ENCODE results near the gene MCL1.
"Not testable (repeated sequence)": the region's sequence is repeated elsewhere in the genome, so short reads cannot be mapped to it uniquely, and the experiment has no call there.

Gene MCL1

DNA sequence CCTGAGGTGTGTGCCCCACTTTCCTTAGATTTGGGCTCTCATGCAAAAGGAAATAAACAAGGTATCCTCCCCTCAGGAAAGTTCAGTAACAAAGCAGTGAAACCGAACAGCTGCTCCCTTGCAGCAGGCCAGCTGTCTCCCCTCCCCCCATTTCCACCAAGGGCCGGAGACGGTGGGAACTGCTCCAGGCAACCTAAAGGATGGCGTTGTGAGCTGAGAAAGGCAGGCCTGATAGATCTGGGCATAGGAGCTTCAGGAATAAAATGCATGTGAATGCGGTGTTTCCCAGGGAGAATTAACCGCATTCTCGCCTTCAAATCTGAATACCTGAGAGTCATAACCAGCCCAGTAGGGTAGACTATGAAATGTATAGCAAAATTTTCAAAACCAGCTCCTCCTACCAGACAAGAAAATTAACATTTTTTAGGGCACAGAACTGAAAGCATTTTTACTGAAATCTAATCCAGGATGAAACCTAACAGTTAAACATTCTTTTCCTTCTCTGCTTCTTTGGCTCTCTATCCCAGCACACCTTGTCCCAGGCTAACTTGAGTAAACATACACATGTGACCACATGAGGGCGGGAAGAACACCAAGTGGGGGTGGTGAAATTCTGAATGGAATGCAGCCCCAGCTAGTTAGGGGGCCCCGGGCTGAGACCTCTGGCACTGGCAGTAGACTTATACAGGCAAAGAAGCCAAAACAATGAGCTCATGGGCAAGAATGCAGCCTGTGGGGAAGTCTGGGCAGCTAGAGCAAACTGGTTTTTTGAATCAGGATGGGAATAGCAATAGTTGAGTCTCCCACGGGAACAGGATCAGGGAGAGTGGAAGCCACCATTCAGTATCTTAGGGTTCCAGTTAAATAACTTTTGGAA is 11.5 kb downstream of the MCL1 start:
- DNase-seq = peak; percentile 94

DNA sequence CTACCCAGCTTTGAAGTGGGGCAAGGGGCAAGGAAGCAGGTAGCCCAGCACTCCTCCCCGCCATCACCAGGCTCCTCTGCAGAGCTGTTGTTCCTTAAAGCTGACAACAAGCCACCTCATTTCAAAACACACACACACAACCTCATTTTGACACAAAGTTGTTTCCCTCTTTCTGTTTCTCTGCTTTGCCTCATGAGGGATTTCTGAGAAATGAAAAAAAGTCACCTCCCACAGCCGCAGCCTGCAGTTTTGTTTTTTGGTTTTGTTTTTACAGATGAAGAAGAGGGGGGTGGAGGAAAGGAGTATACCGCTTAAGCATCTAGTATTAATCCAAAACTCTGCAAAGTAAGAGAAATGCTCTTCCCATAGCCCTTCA is 12.1 kb downstream of the MCL1 start:
- no peak for DNase-seq

DNA sequence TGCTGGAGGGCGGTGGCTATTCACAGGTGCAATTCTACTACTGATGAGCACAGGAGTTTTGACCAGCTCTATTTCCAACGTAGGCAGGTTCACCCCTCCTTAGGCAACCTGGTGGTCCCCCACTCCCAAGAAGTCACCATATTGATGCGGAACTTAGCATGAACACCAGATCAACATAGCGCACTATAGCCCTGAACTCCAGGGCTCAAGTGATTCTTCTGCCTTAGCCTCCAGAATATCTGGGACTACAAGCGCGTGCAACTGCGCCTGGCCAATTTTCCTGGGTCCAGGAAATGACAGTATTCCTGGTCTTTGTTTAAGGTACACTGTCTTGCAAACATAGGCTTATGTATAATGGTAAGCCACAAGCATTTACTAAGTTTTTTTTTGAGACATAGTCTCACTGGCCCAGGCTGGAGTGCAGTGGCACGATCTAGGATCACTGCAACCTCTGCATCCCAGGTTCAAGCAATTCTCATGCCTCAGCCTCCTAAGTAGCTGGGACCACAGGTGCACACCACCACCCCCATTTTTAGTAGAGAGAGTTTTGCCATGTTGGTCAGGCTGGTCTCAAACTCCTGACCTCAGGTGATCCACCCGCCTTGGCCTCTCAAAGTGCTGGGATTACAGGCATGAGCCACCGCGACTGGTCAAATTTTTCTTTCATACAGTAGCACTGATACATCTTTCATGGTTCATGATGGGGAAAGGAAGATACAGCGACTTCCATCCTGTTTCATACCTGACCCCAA is 12.6 kb downstream of the MCL1 start:
- DNase-seq = no peak

DNA sequence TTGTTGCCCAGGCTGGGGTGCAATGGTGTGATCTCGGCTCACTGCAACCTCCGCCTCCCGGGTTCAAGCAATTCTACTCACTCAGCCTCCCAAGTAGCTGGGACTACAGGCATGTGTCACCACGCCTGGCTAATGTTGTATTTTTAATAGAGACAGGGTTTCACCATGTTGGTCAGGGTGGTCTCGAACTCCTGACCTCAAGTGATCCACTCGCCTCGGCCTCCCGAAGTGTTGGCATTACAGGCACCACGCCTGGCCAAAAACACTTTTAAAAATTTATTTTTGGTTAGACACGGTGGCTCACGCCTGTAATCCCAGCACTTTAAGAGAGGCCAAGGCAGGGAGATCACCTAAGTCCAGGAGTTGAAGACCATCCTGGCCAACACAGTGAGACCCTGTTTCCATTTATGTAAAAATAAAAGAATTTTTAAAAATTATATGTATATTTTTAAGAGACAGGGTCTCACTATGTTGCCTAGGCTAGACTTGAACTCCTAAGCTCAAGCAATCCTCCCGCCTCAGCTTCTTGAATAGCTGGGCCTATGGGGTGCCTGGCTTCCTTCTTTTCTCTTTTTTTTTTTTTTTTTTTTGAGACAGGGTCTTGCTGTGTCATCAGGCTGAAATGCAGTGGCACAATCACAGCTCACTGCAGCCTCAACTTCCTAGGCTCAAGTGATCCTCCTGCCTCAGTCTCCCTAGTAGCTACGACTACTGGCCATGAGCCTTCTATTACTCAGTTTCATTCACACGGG is 14.0 kb downstream of the MCL1 start:
- not testable (repeated sequence) for DNase-seq

DNA sequence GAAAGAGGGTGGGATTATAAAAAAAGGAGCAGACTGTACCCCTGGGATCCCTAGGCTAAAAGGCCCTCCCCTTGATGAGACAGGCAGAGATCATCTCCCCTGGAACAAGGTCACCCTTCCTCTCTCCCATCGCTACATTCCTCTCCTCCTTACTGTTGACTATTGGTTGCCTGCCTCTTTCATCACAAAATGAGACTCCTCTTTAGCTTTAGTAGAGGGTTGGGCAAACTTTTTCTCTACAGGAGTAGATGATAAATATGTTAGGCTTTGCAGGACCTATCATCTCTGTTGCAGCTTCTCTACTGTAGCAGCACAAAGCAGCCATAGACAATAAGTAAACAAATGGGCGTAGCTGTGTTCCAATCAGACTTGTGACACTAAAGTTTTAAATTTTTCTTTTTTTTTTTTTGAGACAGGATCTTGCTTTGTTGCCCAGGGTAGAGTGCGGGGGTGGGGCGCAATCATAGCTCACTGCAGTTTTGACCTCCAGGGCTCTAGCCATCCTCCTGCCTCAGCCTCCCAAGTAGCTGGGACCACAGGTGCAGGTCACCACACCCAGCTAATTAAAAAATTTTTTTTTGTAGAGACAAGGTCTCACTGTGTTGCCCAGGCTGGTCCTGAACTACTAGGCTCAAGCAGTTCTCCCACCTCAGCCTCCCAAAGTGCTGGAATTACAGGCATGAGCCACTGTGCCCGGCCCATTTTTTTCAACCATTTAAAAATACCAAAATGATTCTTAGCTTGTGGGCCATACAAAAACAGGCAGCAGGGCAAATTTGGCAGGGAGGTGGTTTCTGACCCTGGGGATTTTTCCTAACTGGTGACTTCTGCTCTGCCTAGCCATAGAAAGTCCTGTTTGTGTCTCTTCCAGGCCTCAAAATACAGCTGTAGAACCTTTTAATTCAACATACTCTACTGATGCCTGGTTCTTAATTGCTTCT is 15.1 kb downstream of the MCL1 start:
- DNase-seq = no peak

DNA sequence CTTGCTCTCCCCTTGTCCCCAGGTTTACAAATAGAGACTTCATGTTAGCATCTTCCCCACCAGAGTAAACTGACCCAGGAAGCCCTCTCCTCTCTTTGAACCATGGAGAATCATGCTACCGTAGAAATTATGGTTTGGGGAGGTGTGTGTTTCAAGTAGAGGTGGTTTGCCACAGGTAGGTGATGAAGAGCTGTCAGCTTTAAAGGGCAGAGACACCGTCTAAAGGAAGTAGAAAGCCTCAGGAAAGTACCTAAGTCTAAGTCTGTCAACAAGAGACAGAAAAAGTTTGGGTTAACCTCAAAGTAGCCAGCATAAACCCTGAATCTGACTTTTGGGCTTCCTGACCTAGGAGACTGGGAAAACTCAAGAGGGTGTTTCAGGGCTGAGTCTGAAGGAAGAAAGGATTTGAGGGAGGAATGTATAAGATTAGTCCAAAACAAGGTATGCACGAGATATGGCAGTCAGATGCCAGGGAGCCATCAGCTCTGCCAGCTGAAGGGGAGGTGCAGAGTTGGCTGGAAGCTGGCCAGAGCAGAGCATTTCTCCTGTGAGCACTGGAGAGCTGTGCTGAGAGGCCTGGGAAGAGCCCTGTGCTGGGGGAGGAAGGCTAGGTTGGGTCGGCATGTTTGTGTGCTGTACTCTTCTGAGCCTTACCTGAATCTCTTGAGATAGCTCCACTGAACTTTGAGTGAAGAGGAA is 15.9 kb downstream of the MCL1 start:
- no peak for DNase-seq

DNA sequence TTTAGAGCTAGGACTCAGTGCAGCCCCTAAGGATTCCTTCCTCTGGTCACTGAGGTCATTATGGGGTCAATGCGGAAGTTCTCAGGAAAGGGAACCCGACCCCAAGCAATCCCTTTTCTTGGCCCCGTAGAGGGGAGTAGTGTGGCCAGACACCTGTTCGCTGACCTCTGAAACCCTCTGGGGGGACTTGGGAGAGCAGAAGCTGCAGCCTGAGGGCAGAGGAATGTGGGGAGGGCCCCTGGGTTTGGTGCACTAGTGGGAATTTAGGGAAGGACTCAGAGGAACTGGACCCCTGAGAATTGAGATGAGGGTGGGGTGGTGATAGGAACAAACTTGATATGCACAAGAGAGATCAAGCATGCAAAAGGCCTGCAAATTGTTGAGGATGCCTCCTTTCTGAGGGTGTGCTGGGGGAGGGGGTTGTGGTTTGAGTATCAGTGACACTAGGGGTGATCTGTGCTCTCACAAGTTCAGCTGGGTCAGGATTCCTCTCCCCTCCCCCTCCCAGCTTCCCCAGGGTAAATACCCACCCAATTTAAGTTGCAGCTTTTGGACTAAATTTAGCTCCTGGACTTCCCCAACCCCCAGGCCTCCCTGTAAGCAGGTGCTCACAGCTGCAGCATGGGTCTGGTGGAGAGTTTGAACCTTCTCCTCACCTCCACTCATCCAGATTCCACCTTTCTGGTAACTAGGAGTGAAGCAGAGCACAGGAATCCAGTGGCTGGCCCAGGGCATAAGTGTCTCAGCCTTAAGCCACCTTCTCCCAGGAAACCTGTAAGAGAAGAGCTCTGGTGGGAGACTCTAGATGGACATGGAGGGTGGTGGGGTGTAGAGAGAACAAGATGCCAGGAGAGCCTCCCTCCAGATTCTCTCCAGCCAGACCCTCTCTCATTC is 16.7 kb downstream of the MCL1 start:
- no peak for DNase-seq

DNA sequence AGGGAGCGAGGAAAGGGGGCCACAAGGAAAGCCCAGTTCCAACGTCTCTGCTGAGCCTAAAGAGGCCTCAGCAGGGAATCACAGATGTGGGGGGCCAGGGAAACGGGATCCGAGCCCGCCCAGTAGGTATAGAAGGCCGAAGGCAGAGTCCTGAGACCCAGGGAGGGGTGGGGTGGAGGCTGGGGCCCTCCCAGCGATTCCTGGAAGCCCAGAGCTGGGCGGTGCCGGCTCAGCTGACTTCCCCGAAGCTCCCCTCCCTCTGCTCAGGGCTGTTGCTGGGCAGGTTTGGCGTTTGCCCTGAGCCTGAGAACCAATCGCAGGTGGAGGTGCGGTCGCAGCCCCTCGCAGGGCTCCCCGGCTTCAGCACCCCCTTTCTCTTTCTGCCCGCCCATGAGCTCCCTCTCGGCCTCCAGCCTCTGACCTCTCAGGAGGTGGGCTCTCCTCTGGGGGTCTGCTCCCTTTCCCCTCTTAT is 17.4 kb downstream of the MCL1 start:
- DNase-seq = peak; percentile 93

DNA sequence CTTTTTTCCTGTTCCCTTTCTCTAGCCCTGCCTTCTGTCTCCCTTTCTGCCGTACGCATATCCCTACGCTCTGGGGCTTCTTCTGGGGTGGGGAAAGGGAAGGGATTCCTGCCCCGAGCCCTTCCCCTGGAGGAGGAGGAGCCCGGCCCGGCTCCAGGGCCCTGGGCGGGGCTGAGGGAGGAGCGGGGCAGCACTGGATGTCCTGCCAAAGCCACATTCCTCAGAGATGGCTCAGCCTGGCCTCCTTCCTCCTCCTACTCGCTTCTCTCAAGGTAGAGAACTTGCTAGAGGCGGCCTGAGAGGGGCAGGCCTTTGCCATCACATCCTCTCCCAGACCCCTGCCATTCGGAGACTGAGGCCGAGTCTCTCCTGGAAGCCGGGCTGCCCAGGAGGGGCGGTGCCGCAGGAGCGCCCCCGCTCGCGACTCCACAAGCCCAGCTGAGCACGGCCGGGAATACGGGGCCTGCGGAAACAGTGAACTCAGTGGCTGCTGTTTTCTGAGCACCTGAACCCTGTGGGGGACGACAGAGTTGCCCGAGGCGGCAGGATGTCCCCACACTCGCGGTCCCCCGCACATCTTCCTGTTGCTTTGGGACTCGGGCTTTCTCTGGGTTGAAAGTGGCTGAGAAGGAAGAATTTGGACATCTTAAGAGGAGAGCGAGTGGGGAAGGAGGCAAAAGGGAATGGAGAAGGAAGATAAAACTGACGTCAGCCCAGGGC is 18.0 kb downstream of the MCL1 start:
- peak; percentile 99 for DNase-seq

DNA sequence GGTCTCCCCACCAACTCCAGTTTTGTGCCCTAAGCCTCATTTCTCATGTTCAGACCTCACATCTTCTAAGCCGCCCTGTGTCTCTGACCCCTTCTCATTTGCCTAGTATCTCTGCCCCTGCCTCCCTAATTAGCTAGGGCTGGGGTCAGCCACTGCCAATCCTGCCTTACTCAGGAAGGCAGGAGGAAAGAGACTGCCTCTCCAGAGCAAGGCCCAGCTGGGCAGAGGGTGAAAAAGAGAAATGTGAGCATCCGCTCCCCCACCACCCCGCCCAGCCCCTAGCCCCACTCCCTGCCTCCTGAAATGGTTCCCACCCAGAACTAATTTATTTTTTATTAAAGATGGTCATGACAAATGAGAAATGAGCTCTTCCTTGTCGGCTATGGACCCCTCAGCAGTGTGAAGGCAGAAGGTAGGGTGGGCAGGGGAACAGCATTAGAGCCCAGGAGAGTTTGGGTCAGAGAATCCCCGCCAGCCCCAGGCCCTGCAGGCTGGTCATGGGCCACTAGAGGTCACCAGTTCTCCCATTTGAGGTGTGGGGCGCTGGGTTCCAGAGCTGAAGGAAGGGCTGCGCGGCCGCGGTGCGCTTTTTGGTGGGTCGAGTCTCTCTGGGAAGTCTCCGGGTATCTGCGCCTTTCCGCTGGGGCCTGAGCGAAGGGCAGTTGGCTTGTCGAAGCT is 18.7 kb downstream of the MCL1 start:
- DNase-seq = no peak

DNA sequence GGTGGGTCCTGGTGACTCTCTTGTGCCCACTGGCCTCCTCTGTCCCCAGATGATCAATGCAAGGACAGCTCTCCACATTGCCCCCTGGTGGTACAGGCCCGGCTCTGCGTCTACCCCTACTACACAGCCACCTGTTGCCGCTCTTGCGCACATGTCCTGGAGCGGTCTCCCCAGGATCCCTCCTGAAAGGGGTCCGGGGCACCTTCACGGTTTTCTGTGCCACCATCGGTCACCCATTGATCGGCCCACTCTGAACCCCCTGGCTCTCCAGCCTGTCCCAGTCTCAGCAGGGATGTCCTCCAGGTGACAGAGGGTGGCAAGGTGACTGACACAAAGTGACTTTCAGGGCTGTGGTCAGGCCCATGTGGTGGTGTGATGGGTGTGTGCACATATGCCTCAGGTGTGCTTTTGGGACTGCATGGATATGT is 19.4 kb downstream of the MCL1 start:
- DNase-seq = peak; percentile 60

DNA sequence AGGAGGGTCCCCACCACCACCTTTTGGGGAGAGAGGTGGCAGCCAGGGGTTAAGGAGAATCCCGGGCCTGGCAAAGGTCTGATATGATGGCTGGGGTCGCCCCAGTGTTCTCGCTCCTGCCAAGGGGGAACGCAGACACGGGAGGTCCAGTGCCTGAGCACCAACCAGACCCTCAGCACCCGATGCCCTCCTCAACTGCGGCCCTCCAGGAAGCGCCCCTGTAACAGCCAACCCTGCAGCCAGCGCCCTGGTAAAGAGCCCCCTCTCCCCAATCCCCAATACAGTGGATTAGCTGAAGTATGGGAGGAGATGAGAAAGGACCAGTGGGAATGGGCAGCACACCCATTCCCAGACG is 19.8 kb downstream of the MCL1 start:
- no peak for DNase-seq

DNA sequence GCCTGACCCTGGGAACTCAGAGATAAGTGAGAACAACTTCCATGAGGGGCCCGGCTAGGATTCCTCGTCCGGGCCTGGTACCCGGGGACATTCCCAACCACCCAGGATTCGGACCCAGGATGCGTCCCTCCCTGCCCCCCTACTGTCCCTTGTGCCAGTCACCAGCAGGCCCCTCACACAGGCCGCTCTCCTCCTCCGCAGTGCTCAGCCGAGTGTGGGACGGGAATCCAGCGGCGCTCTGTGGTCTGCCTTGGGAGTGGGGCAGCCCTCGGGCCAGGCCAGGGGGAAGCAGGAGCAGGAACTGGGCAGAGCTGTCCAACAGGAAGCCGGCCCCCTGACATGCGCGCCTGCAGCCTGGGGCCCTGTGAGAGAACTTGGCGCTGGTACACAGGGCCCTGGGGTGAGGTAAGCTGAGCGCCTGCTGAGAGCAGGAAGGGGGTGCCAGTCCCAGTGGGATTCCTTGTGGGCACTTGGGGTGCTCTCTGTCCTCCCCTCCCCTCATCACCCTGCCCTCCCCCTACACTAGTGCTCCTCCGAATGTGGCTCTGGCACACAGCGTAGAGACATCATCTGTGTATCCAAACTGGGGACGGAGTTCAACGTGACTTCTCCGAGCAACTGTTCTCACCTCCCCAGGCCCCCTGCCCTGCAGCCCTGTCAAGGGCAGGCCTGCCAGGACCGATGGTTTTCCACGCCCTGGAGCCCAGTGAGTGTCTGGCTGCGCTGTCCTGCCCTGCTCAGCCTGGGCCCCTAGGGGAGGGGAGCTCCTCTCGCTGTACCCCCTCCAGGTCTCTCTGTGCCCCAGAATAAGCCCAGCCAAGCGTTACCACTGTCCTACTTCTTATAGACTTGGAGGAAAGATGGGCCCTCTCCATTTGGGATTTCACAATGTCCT is 20.4 kb downstream of the MCL1 start:
- DNase-seq = no peak

DNA sequence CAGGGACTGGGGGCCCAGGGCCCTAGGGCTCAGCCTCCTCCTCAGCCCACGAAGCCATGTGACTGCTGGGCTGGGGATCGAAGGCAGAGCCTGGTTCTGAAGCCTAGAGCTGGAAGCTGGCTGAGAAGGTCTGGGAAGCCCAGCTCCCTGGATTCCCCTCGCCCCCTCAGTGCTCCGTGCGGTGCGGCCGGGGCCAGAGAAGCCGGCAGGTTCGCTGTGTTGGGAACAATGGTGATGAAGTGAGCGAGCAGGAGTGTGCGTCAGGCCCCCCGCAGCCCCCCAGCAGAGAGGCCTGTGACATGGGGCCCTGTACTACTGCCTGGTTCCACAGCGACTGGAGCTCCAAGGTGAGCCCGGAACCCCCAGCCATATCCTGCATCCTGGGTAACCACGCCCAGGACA is 21.1 kb downstream of the MCL1 start:
- no peak for DNase-seq

DNA sequence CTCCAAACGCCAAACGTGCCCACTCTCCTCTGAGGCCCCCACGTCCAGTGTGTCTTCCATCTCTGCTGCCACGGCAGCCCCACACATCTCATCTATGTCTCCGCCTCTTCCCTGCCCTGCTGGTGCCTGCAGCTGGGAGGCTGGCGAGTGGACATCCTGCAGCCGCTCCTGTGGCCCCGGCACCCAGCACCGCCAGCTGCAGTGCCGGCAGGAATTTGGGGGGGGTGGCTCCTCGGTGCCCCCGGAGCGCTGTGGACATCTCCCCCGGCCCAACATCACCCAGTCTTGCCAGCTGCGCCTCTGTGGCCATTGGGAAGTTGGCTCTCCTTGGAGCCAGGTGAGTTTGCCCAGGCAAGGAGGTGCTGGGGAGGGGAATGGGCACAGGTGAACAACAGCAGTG is 21.6 kb downstream of the MCL1 start:
- no peak for DNase-seq

DNA sequence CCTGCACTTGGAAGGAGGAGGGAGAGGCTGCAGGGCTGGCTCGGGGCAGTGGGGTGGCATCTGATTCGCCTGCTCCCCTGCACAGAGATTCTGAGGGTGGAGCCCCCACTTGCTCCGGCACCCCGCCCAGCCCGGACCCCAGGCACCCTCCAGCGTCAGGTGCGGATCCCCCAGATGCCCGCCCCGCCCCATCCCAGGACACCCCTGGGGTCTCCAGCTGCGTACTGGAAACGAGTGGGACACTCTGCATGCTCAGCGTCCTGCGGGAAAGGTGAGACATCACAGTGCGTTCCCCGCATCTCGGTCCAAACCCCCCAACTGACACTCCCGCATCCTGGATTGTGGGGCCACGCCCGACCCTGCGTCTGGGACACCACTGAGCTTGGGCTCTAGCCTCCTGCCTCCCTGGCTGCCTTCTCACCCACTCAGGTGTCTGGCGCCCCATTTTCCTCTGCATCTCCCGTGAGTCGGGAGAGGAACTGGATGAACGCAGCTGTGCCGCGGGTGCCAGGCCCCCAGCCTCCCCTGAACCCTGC is 22.3 kb downstream of the MCL1 start:
- no peak for DNase-seq

DNA sequence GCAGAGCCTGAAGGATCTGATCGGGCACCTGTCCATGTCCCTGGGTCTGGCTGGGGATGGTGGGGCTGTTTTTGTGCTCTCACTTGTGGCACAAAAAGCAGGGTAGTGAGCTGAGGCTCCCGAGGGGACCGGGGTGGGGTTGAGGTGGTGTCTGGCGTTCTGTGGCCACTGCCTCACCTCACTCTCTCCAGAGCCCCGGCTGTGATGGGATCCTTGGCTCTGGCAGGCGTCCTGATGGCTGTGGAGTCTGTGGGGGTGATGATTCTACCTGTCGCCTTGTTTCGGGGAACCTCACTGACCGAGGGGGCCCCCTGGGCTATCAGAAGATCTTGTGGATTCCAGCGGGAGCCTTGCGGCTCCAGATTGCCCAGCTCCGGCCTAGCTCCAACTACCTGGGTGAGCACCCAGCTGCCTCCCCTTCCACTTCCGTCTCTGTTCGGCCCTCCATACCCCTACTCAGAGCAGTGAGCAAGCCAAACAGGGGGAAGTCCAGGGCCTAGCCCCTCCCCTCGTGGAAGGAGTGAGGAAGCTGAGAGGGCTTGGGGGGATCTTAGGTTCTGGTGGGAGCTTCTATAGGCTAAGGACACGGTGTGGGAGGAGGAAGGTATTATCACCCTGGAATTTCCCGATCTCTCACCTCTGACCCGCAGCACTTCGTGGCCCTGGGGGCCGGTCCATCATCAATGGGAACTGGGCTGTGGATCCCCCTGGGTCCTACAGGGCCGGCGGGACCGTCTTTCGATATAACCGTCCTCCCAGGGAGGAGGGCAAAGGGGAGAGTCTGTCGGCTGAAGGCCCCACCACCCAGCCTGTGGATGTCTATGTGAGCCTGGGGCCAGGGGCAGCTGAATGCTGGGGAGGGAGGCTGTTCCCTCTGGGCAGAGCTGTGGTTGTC is 23.2 kb downstream of the MCL1 start:
- no peak for DNase-seq
